ENCODE data around the gene ASPG. TPM values are rescaled to one million over a fixed set of nuclear protein-coding genes. Genes with fewer than 3 reads are reported as not detected.

The ASPG gene
- total RNA-seq, 2 experiments from 2014 or later: not detected

DNA sequence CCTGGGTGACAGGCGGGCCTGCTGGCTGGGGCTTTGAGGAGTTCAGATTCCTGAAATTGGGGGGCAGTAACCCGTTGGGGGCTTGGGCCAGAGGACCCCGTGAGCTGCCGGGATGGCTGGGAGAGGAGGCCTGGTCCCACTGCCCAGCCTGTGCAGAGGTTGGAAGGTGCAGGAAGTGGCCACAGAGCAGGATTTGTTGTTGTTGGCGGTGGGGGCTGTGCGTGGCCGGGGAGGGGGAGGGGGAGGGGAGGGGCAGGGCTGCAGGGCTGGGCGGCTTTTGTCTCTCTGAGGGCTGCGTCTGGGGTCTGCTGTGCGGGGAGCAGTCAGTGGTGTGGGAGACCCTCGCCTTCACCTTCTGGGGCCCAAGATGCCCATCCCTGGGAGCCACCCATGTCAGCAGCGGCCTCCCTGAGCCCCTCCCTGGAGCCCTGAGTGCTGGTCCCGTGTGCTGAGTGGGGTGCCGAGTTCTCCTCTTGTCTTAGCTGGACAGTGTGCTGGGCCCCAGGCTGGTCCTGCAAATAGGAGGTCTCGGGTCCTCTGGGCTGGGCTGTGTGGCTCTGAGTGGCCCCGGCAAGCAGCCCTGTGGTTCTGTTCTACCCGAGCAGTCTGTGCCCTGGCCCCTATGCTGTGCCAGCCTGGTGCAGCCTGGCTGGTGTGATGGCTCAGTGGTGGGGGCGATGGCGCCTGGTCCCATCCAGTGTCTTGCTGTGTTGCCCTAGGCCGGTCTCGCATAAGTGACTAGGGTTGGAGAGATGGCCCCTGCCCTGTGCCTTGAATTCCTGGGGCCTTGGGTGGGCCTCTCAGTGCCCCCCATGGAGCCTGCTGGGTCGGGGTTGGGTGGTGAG is 63.2 kb downstream of the ASPG start:
- ChIA-PET CTCF (no interaction called here), POLR2A (no interaction called here)
- DNase-seq: no peak
- Histone ChIP-seq H3K9me3 (ENCODE audit: control insufficient read depth in 1 of 2, insufficient read depth in 1 of 2, low read length in 2 of 2) (peaks cover 0 to 9% of the 10 kb centered on the region in 2 experiments), H3K27me3 (ENCODE audit: control insufficient read depth in 1 of 2, insufficient read depth in 2 of 2, low read length in 2 of 2) (peaks cover 0 to 4% of the 10 kb centered on the region in 2 experiments), H3K4me3 (ENCODE audit: low read length) (no peak overlapping the region), H3K4me1 (ENCODE audit: insufficient read depth, low read length) (peaks cover 12% of the 10 kb centered on the region), H3K36me3 (ENCODE audit: insufficient read depth, low read length) (no peaks in the 10 kb centered on the region), H3K27ac (ENCODE audit: low read depth in 1 of 2, low read length in 2 of 2) (no peak overlapping the region)
- no peak for ATAC-seq (ENCODE audit: poor library complexity)
- TF ChIP-seq, protein P1, sequence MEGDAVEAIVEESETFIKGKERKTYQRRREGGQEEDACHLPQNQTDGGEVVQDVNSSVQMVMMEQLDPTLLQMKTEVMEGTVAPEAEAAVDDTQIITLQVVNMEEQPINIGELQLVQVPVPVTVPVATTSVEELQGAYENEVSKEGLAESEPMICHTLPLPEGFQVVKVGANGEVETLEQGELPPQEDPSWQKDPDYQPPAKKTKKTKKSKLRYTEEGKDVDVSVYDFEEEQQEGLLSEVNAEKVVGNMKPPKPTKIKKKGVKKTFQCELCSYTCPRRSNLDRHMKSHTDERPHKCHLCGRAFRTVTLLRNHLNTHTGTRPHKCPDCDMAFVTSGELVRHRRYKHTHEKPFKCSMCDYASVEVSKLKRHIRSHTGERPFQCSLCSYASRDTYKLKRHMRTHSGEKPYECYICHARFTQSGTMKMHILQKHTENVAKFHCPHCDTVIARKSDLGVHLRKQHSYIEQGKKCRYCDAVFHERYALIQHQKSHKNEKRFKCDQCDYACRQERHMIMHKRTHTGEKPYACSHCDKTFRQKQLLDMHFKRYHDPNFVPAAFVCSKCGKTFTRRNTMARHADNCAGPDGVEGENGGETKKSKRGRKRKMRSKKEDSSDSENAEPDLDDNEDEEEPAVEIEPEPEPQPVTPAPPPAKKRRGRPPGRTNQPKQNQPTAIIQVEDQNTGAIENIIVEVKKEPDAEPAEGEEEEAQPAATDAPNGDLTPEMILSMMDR (IDR thresholded peaks at IDR 0.05): no peak
- Mint-ChIP-seq H3K9me3 (no peaks in the 10 kb centered on the region), H3K4me3 (no peak overlapping the region), H3K27ac (no peak overlapping the region), H3K4me1 (ENCODE audit: low read depth) (no peaks in the 10 kb centered on the region), H3K27me3 (no peaks in the 10 kb centered on the region), H3K36me3 (ENCODE audit: low read depth) (no peaks in the 10 kb centered on the region)
- intact Hi-C loops (cut with DNase I, micrococcal nuclease): no loop called here

DNA sequence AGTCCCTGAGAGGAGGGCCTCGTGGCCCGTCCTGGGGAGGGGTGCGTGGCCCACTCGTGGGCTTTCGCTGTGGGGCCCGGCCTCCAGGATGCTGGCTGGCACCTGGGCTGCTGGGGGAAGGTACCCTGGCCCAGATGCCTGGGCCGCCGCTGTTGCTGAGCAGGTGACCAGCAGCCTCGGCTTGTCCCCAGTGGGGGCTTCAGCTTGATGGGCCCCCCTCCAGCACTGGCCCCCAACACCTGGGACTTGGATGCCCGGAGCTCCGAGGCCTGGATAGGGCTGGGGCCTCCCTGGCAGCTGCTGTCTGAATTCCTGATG is 63.7 kb downstream of the ASPG start:
- Histone ChIP-seq H3K27me3 (ENCODE audit: control insufficient read depth in 1 of 2, insufficient read depth in 2 of 2, low read length in 2 of 2) (peaks cover 0 to 4% of the 10 kb centered on the region in 2 experiments), H3K27ac (ENCODE audit: low read depth in 1 of 2, low read length in 2 of 2) (no peak overlapping the region), H3K36me3 (ENCODE audit: insufficient read depth, low read length) (no peaks in the 10 kb centered on the region), H3K9me3 (ENCODE audit: control insufficient read depth in 1 of 2, insufficient read depth in 1 of 2, low read length in 2 of 2) (peaks cover 0 to 9% of the 10 kb centered on the region in 2 experiments), H3K4me1 (ENCODE audit: insufficient read depth, low read length) (peaks cover 12% of the 10 kb centered on the region), H3K4me3 (ENCODE audit: low read length) (no peak overlapping the region)
- ChIA-PET POLR2A (no interaction called here), CTCF (no interaction called here)
- intact Hi-C loops (cut with DNase I, micrococcal nuclease): no loop called here
- Mint-ChIP-seq H3K27ac (no peak overlapping the region), H3K4me3 (no peak overlapping the region), H3K36me3 (ENCODE audit: low read depth) (no peaks in the 10 kb centered on the region), H3K27me3 (no peaks in the 10 kb centered on the region), H3K4me1 (ENCODE audit: low read depth) (no peaks in the 10 kb centered on the region), H3K9me3 (no peaks in the 10 kb centered on the region)
- DNase-seq (no peak), ATAC-seq (ENCODE audit: poor library complexity) (no peak)
- TF ChIP-seq, protein P1 (IDR thresholded peaks at IDR 0.05): no peak

DNA sequence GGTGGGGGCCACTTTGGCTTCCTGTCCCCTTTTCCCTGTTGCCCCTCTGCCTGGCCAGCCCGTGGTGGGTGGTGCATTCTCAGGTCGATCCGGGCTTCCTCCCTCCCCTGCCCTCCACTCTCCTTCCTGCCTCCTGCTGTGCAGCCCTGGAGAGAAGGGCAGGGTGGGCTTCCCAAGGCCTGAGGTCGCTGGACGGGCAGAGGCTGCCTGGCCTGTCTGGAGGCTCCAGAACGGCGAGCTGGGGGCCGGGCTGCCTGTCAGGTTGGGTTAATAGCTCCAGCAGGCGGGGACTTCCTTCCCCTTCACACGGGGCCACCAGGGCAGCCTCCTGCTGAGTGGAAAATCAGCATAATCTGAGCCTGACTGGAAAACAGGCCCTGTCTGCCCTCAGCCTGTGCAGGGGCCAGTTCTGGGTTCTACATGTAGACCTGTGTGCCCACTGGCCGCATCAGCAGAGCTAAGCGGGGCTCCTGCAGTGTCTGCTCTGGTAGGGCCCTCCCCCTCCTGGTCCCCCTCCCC is 64.2 kb downstream of the ASPG start:
- H3K9me3 Mint-ChIP-seq: no peaks in the 10 kb centered on the region
- ATAC-seq (ENCODE audit: poor library complexity) (no peak), DNase-seq (no peak)
- no peak overlapping the region for H3K27ac Mint-ChIP-seq
- H3K36me3 ChIP-seq (ENCODE audit: insufficient read depth, low read length): no peaks in the 10 kb centered on the region
- no peaks in the 10 kb centered on the region for H3K27me3 Mint-ChIP-seq
- H3K4me1 Mint-ChIP-seq (ENCODE audit: low read depth): no peaks in the 10 kb centered on the region
- peaks cover 12% of the 10 kb centered on the region for H3K4me1 ChIP-seq (ENCODE audit: insufficient read depth, low read length)
- no peak overlapping the region for H3K27ac ChIP-seq (ENCODE audit: low read depth in 1 of 2, low read length in 2 of 2)
- H3K4me3 ChIP-seq (ENCODE audit: low read length): no peak overlapping the region
- intact Hi-C loops (cut with DNase I, micrococcal nuclease): no loop called here
- CTCF ChIA-PET: no interaction called here
- H3K9me3 ChIP-seq (ENCODE audit: control insufficient read depth in 1 of 2, insufficient read depth in 1 of 2, low read length in 2 of 2): peaks cover 0 to 9% of the 10 kb centered on the region in 2 experiments
- no peak overlapping the region for H3K4me3 Mint-ChIP-seq
- H3K36me3 Mint-ChIP-seq (ENCODE audit: low read depth): no peaks in the 10 kb centered on the region
- H3K27me3 ChIP-seq (ENCODE audit: control insufficient read depth in 1 of 2, insufficient read depth in 2 of 2, low read length in 2 of 2): peaks cover 0 to 4% of the 10 kb centered on the region in 2 experiments
- TF ChIP-seq, protein P1 (IDR thresholded peaks at IDR 0.05): no peak
- POLR2A ChIA-PET: no interaction called here

All from CD4-positive, alpha-beta T cell (primary cell).